Fibroblast of lung (primary cell): ENCODE data around the gene BCL11A. TPM values are rescaled to one million over a fixed set of nuclear protein-coding genes. Genes with fewer than 3 reads are reported as not detected.

ENCODE experiments used
- DNase-seq, 2 donors: peaks; one replicate each; pipeline versions ENCODE4 v3.0.0 to v3.0.0-alpha.2; 2010; ENCODE audit warnings: low read depth in 2 of 2
- H2AFZ ChIP-seq: 2 replicates; pipeline ENCODE4 v1.5.1; 2012; ENCODE audit warnings: low read length, control low read depth, inconsistent platforms
- H3K27ac ChIP-seq: 2 replicates; pipeline ENCODE4 v1.5.1; 2011; ENCODE audit warnings: low read length, control low read depth; ENCODE audit not compliant: insufficient read depth
- H3K27me3 ChIP-seq: 2 replicates; pipeline ENCODE4 v1.5.1; 2011; ENCODE audit warnings: mild to moderate bottlenecking, low read length; ENCODE audit not compliant: control insufficient read depth, insufficient read depth
- H3K36me3 ChIP-seq: 2 replicates; pipeline ENCODE4 v1.5.1; 2011; ENCODE audit warnings: low read length; ENCODE audit not compliant: control insufficient read depth, insufficient read depth
- H3K4me1 ChIP-seq: 2 replicates; pipeline ENCODE4 v1.5.1; 2011; ENCODE audit warnings: low read length; ENCODE audit not compliant: control insufficient read depth, insufficient read depth; ENCODE audit errors: extremely low read depth
- H3K4me2 ChIP-seq: 2 replicates; pipeline ENCODE4 v1.5.1; 2011; ENCODE audit warnings: low read length, control low read depth; ENCODE audit not compliant: insufficient read depth; ENCODE audit errors: extremely low read depth
- H3K4me3 ChIP-seq, 4 experiments: fragments of 200-600 bp in 1 of 4; sonication (generic) in 1 of 4; replicated peaks in 1 of 4; 2 replicates each; pipeline ENCODE4 v1.5.1; 2011 to 2016; ENCODE audit warnings: low read length in 4 of 4, low read depth in 3 of 4, mild to moderate bottlenecking in 3 of 4, control low read depth in 2 of 4, inconsistent platforms in 1 of 4, mixed read lengths in 1 of 4; ENCODE audit not compliant: insufficient read depth in 1 of 4; ENCODE audit errors: control extremely low read depth in 1 of 4
- H3K79me2 ChIP-seq: 2 replicates; pipeline ENCODE4 v1.5.1; 2012; ENCODE audit warnings: mild to moderate bottlenecking, low read length, inconsistent platforms; ENCODE audit not compliant: control insufficient read depth, insufficient read depth
- H3K9ac ChIP-seq: 2 replicates; pipeline ENCODE4 v1.5.1; 2011; ENCODE audit warnings: mild to moderate bottlenecking, low read length, control low read depth; ENCODE audit not compliant: insufficient read depth
- H3K9me3 ChIP-seq: 2 replicates; pipeline ENCODE4 v1.5.1; 2012; ENCODE audit warnings: low read depth, low read length; ENCODE audit not compliant: control insufficient read depth, insufficient read depth
- H4K20me1 ChIP-seq: 2 replicates; pipeline ENCODE4 v1.5.1; 2011; ENCODE audit warnings: low read length; ENCODE audit not compliant: control insufficient read depth, insufficient read depth; ENCODE audit errors: extremely low read depth
- CTCF ChIP-seq, 2 donors: IDR thresholded peaks in 1 of 2; conservative IDR thresholded peaks in 1 of 2; 1 replicate in 1 of 2; 2 replicates in 1 of 2; pipeline ENCODE4 v1.5.1; 2011 to 2012; ENCODE audit warnings: low read length in 2 of 2, control low read depth in 1 of 2, inconsistent platforms in 1 of 2, low read depth in 1 of 2, mild to moderate bottlenecking in 1 of 2
- EZH2 ChIP-seq: IDR thresholded peaks from 2 replicates; pipeline ENCODE4 v1.5.1; 2012; ENCODE audit warnings: low read length, control low read depth, mild to moderate bottlenecking; ENCODE audit errors: missing control alignments
- polyA plus RNA-seq, 2 donors: library from polyadenylated mRNA; depleted of rRNA in 1 of 2; stranded (reverse) in 1 of 2; unstranded in 1 of 2; fragments of >200 nt; gene quantifications; 2 replicates each; pipeline ENCODE4 v1.2.1, GENCODE V29; 2011 to 2012; ENCODE audit warnings: missing spikeins in 1 of 2
- total RNA-seq: library from RNA; depleted of rRNA; stranded (reverse); fragments of >200 nt; gene quantifications from 2 replicates; pipeline ENCODE4 v1.2.1, GENCODE V29; 2014

The BCL11A gene
- total and polyA plus RNA-seq, 2 donors (not counting 1 experiment from before 2014, with no cell fraction given): 0.09 to 0.17 TPM

GRCh38 chr2:60486551-60486950, 66.9 kb downstream of the BCL11A start:
- Histone ChIP-seq H3K4me3 (no peak overlapping the region), H3K4me1 (peaks cover 7% of the 10 kb centered on the region), H3K27ac (no peak overlapping the region), H3K36me3 (no peaks in the 10 kb centered on the region), H3K79me2 (no peaks in the 10 kb centered on the region), H2AFZ (no peak overlapping the region), H3K27me3 (no peaks in the 10 kb centered on the region), H3K4me2 (no peak overlapping the region), H3K9ac (no peak overlapping the region), H4K20me1 (no peaks in the 10 kb centered on the region), H3K9me3 (no peaks in the 10 kb centered on the region)
- no peak for TF ChIP-seq EZH2
- no peak for DNase-seq

GRCh38 chr2:60486067-60486466, 67.4 kb downstream of the BCL11A start:
- Histone ChIP-seq H3K27ac (no peak overlapping the region), H3K9ac (no peak overlapping the region)

GRCh38 chr2:60485550-60485949, 67.9 kb downstream of the BCL11A start:
- no peak overlapping the region for H3K9ac ChIP-seq
- H3K27me3 ChIP-seq: no peaks in the 10 kb centered on the region
- DNase-seq: no peak
- H3K4me2 ChIP-seq: no peak overlapping the region
- no peak overlapping the region for H2AFZ ChIP-seq
- no peaks in the 10 kb centered on the region for H4K20me1 ChIP-seq
- H3K27ac ChIP-seq: no peak overlapping the region
- TF ChIP-seq CTCF (conservative IDR thresholded peaks at IDR 0.05 in 1 of 2, IDR thresholded peaks at IDR 0.05 in 1 of 2; ENCODE audit: low read depth in 1 of 2, low read length in 2 of 2) (no peak), EZH2 (no peak)
- H3K4me1 ChIP-seq: peaks cover 7% of the 10 kb centered on the region
- no peaks in the 10 kb centered on the region for H3K79me2 ChIP-seq
- H3K9me3 ChIP-seq: no peaks in the 10 kb centered on the region
- no peaks in the 10 kb centered on the region for H3K36me3 ChIP-seq
- H3K4me3 ChIP-seq: no peak overlapping the region

More at GRCh38 chr2:60486067-60486466, 67.4 kb downstream of the BCL11A start:
- Histone ChIP-seq H3K9me3 (no peaks in the 10 kb centered on the region), H3K36me3 (no peaks in the 10 kb centered on the region), H4K20me1 (no peaks in the 10 kb centered on the region), H3K4me2 (no peak overlapping the region), H3K4me3 (no peak overlapping the region), H3K79me2 (no peaks in the 10 kb centered on the region), H3K27me3 (no peaks in the 10 kb centered on the region), H3K4me1 (peaks cover 7% of the 10 kb centered on the region), H2AFZ (no peak overlapping the region)
- TF ChIP-seq CTCF (conservative IDR thresholded peaks at IDR 0.05 in 1 of 2, IDR thresholded peaks at IDR 0.05 in 1 of 2; ENCODE audit: low read depth in 1 of 2, low read length in 2 of 2) (no peak), EZH2 (no peak)
- no peak for DNase-seq
